ENCODE results near the gene ANKK1. TPM values are rescaled to one million over a fixed set of nuclear protein-coding genes. Genes with fewer than 3 reads are reported as not detected.

Gene ANKK1
- total and polyA plus RNA-seq, 2 of the 8 experiments (the other 6 are each of a cell fraction or from before 2014, with no cell fraction given): 0.11 TPM; not detected in 1

DNA sequence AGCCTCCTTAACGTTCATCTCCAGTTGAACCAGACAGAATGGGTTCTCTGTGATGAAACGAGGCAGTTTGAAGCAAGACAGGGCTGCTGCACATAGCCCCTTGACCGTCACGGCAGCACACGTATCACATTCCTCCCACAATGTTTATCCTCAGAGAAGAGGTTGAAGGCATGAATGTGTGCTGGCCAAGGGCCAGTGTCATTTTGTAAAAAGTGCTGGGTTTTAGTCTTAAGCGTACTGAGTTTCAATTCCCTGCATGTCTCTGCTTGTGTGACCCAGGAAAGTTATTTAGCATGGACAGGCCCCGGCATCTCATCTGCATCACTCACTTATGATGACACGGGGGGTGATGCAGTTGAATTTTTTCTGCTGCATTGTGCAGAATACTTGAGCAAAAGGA lies 41.6 kb upstream of the ANKK1 start:
- Histone ChIP-seq H3K9ac (replicated peaks in 1 of 4; ENCODE audit: extremely low read depth in 1 of 4, low read depth in 3 of 4, low read length in 3 of 4) (no peak overlapping the region), H2AK5ac (ENCODE audit: low read depth, low read length) (no peak overlapping the region), H3K79me2 (ENCODE audit: control insufficient read depth in 1 of 2, insufficient read depth in 2 of 2, low read length in 2 of 2) (no peaks in the 10 kb centered on the region), H3K9me3 (ENCODE audit: insufficient read depth in 2 of 2, low read depth in 1 of 2, low read length in 1 of 2) (no peaks in the 10 kb centered on the region), H3K4me3 (ENCODE audit: extremely low read depth in 1 of 4, insufficient read depth in 2 of 4, low read depth in 3 of 4, low read length in 4 of 4) (no peak overlapping the region), H4K91ac (replicated peaks; ENCODE audit: insufficient read length, low read length) (no peak overlapping the region), H4K20me1 (replicated peaks in 1 of 2; ENCODE audit: control insufficient read depth in 1 of 2, insufficient read depth in 2 of 2, low read length in 2 of 2) (no peaks in the 10 kb centered on the region), H3K23ac (ENCODE audit: insufficient read length) (no peak overlapping the region), H2BK15ac (ENCODE audit: low read length) (no peak overlapping the region), H3K18ac (ENCODE audit: extremely low read depth, low read length) (no peak overlapping the region), H3K4me1 (replicated peaks in 1 of 4; ENCODE audit: control insufficient read depth in 3 of 4, insufficient read depth in 4 of 4, low read length in 3 of 4) (no peaks in the 10 kb centered on the region), H3K14ac (ENCODE audit: insufficient read length) (no peak overlapping the region), H4K8ac (ENCODE audit: extremely low read depth, insufficient read depth, low read length) (no peak overlapping the region), H3K79me1 (ENCODE audit: low read depth, low read length) (no peaks in the 10 kb centered on the region), H3K4ac (replicated peaks; ENCODE audit: insufficient read length, low read depth, low read length) (no peak overlapping the region), H3K36me3 (ENCODE audit: control insufficient read depth in 2 of 4, insufficient read depth in 4 of 4, low read length in 3 of 4) (0 out of 8 replicates have a peak, but pooled peaks cover 0 to 3% (median 0%) of the 10 kb centered on the region in 4 experiments), H3K27me3 (replicated peaks in 1 of 4; ENCODE audit: control insufficient read depth in 3 of 4, extremely low read depth in 1 of 4, insufficient read depth in 3 of 4, low read length in 3 of 4) (no peaks in the 10 kb centered on the region), H2AFZ (ENCODE audit: low read length) (no peak overlapping the region), H3K27ac (ENCODE audit: low read depth, low read length) (no peak overlapping the region), H3K56ac (replicated peaks; ENCODE audit: insufficient read length, low read depth, low read length) (no peak overlapping the region), H3K23me2 (ENCODE audit: low read depth, low read length) (no peaks in the 10 kb centered on the region), H2BK120ac (replicated peaks; ENCODE audit: low read depth, low read length) (no peak overlapping the region), H2BK5ac (ENCODE audit: low read depth, low read length) (no peak overlapping the region), H2BK20ac (ENCODE audit: low read length) (no peak overlapping the region), H2BK12ac (ENCODE audit: low read depth, low read length) (no peak overlapping the region), H4K5ac (ENCODE audit: insufficient read length, low read depth, low read length) (no peak overlapping the region), H3K4me2 (ENCODE audit: insufficient read depth in 1 of 2, low read depth in 2 of 2, low read length in 2 of 2) (no peak overlapping the region)
- TF ChIP-seq SP4 (IDR thresholded peaks at IDR 0.05; ENCODE audit: low read length) (no peak), EP300 (IDR thresholded peaks at IDR 0.05; ENCODE audit: borderline replicate concordance in 1 of 2, low read depth in 2 of 2, low read length in 2 of 2) (no peak), EZH2 (IDR thresholded peaks at IDR 0.05; ENCODE audit: low read depth, low read length, severe bottlenecking) (no peak), RXRA (IDR thresholded peaks at IDR 0.05; ENCODE audit: insufficient read depth, low read depth, low read length) (no peak)
- ChIA-PET CTCF (ENCODE audit: partially characterized antibody) (interaction anchor here (1.0 to 1.2 kb wide), 2 partner anchors 27 to 251 kb away, joined by 3 to 4 read pairs; no protein-coding TSS in a partner anchor), POLR2A (ENCODE audit: partially characterized antibody) (no interaction called here)
- 95% methylated on average over 8 of the region's 8 CpGs; no CpG with 5 or more reads in 1 of the 2 experiments for WGBS, 2 experiments (ENCODE audit: extremely low coverage in 1 of 2, insufficient coverage in 1 of 2, insufficient read length in 1 of 2, insufficient replicate concordance in 2 of 2, low coverage in 1 of 2, low lambda C conversion rate in 2 of 2, missing lambda C conversion rate in 1 of 2)
- FAIRE-seq: no peak
- no peak for DNase-seq (ENCODE audit: low read depth in 1 of 2, low spot score in 2 of 2)
